MCF 10A (cell line): ENCODE measurements around the gene CCNJL. TPM values are rescaled to one million over a fixed set of nuclear protein-coding genes. Genes with fewer than 3 reads are reported as not detected.

Experiments
- BruUV-seq: library from RNA; stranded (reverse); fragments of 400-500 nt; replicated peaks from 2 replicates; lab custom pipeline; 2021; lab: Mats Ljungman, UMichigan
- CTCF ChIA-PET: fragments of 300-600 bp; sonication (Branson Sonifier 250); formaldehyde crosslinking; extraction: SDS; loops from one replicate; lab custom pipeline; 2021; ENCODE audit warnings: antibody characterized with exemption, inconsistent platforms; lab: Yijun Ruan, JAX
- POLR2A ChIA-PET: fragments of 300-600, 350-650 bp; sonication (Branson Sonifier 250); formaldehyde crosslinking; extraction: SDS; loops from one replicate; lab custom pipeline; 2020; ENCODE audit warnings: antibody characterized with exemption, inconsistent platforms; lab: Yijun Ruan, JAX
- DNase-seq: peaks from one replicate; pipeline ENCODE4 v3.0.0-alpha.2; 2018; ENCODE audit not compliant: unreplicated experiment
- H3K27ac Mint-ChIP-seq: one replicate; pipeline ENCODE4 v1.8.0; 2022; ENCODE audit warnings: mild to moderate bottlenecking, low read depth, mixed read lengths; ENCODE audit not compliant: unreplicated experiment
- H3K27me3 Mint-ChIP-seq: one replicate; pipeline ENCODE4 v1.8.0; 2022; ENCODE audit warnings: mixed read lengths; ENCODE audit not compliant: insufficient read depth, unreplicated experiment
- H3K36me3 Mint-ChIP-seq: one replicate; pipeline ENCODE4 v1.8.0; 2022; ENCODE audit warnings: mild to moderate bottlenecking, moderate library complexity, mixed read lengths; ENCODE audit not compliant: insufficient read depth, unreplicated experiment
- H3K4me1 Mint-ChIP-seq: one replicate; pipeline ENCODE4 v1.8.0; 2022; ENCODE audit warnings: mixed read lengths; ENCODE audit not compliant: insufficient read depth, unreplicated experiment
- H3K4me3 Mint-ChIP-seq: one replicate; pipeline ENCODE4 v1.8.0; 2022; ENCODE audit warnings: mild to moderate bottlenecking, moderate library complexity, mixed read lengths; ENCODE audit not compliant: unreplicated experiment
- H3K9me3 Mint-ChIP-seq: one replicate; pipeline ENCODE4 v1.8.0; 2022; ENCODE audit warnings: mixed read lengths; ENCODE audit not compliant: unreplicated experiment
- intact Hi-C: fragments of 100-400 bp; cut with micrococcal nuclease; formaldehyde crosslinking; loops from 2 replicates; pipeline ENCODE4 v1.14.1; 2022
- total RNA-seq: library from RNA; stranded (reverse); gene quantifications from 2 replicates; pipeline ENCODE4 v1.2.3, GENCODE V29; 2022
- TF ChIP-seq, protein P1 (sequence below): fragments of 200-600 bp; IDR thresholded peaks from one replicate; pipeline ENCODE4 v1.8.0; 2022; ENCODE audit warnings: antibody characterized with exemption, mild to moderate bottlenecking; ENCODE audit not compliant: unreplicated experiment

CCNJL gene
- total RNA-seq, 1 experiment from 2014 or later = 3.6 TPM

DNA sequence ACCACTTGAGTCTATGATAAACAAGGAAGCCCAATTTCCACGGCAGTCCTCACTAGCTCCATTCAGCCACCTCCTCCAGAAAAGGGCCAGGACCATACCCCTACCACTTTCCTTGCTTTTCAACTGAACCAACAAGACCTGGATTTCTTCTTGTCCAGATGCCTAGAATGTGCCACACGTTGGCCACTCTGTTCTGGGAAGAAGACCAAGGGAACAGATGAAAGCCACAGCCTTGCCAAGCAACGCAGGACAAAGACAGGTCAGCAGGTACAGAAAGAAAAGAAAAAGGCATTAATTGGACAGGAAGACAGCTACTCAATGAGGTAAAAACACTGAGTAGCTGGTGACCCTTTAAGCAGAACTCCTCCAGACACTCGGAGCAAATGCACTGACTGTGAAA is 2.2 kb downstream of the CCNJL start:
- no peak overlapping the region for H3K27ac Mint-ChIP-seq
- no peaks in the 10 kb centered on the region for H3K9me3 Mint-ChIP-seq
- POLR2A ChIA-PET = interaction anchor here (0.7 kb wide), 2 partner anchors 17 to 82 kb away, joined by 3 read pairs; no protein-coding TSS in a partner anchor
- peaks cover 10% of the 10 kb centered on the region for H3K4me1 Mint-ChIP-seq
- intact Hi-C loops = no loop called here
- DNase-seq = no peak
- no TSS peak for BruUV-seq
- H3K4me3 Mint-ChIP-seq = no peak overlapping the region
- TF ChIP-seq, protein P1, sequence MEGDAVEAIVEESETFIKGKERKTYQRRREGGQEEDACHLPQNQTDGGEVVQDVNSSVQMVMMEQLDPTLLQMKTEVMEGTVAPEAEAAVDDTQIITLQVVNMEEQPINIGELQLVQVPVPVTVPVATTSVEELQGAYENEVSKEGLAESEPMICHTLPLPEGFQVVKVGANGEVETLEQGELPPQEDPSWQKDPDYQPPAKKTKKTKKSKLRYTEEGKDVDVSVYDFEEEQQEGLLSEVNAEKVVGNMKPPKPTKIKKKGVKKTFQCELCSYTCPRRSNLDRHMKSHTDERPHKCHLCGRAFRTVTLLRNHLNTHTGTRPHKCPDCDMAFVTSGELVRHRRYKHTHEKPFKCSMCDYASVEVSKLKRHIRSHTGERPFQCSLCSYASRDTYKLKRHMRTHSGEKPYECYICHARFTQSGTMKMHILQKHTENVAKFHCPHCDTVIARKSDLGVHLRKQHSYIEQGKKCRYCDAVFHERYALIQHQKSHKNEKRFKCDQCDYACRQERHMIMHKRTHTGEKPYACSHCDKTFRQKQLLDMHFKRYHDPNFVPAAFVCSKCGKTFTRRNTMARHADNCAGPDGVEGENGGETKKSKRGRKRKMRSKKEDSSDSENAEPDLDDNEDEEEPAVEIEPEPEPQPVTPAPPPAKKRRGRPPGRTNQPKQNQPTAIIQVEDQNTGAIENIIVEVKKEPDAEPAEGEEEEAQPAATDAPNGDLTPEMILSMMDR = no peak
- CTCF ChIA-PET = interaction anchor here (0.6 kb wide), 1 partner anchor 36 kb away, joined by 3 read pairs; no protein-coding TSS in a partner anchor
- no peaks in the 10 kb centered on the region for H3K36me3 Mint-ChIP-seq
- peaks cover 10% of the 10 kb centered on the region for H3K27me3 Mint-ChIP-seq

DNA sequence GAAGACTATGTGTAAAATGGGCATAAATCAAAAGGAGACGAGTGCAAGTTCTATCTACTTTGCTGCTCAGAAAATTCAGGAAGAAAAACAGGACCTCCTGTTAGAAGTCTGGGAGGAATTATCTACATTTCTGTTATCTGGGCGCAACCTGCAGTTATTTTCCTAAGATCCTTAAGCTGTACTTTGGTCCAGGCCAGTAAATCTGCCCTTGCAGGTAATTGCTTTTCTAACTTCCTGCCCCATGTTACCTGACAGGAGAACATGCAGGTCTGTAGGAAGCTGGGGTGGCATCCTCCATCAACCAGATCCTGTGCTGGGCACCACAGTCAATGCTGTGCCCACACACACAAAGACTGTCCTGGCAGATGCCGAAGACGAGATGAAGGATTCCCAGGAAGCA is 5.7 kb downstream of the CCNJL start:
- ChIA-PET POLR2A (no interaction called here), CTCF (interaction anchor here (0.6 to 1.1 kb wide), 5 partner anchors 13 to 108 kb away, joined by 3 to 4 read pairs (median 3); no protein-coding TSS in a partner anchor)
- no TSS peak for BruUV-seq
- Mint-ChIP-seq H3K4me3 (no peak overlapping the region), H3K36me3 (no peaks in the 10 kb centered on the region), H3K9me3 (no peaks in the 10 kb centered on the region), H3K27me3 (no peaks in the 10 kb centered on the region), H3K27ac (no peak overlapping the region), H3K4me1 (no peaks in the 10 kb centered on the region)
- intact Hi-C loops = no loop called here
- DNase-seq = no peak
- TF ChIP-seq, protein P1 = no peak

DNA sequence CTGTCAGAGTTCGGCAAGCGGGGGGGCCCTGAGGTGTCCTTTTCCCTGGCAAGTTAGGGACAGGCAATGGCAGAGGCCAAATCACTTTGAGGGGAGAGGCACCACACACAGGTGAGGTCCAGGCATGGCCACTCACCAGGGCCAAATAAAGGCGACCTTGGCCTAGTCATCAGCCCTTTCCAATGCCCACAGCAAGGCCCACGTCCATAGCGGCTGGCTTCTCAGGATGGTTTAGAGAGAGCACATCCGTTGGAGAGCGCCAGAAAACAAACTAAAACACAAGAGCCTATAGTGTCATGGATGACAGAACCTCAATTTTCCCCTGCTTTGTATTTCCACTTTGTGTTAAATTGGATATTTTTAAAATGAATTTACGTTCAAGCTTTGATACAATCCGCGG is 7.0 kb downstream of the CCNJL start:
- H3K36me3 Mint-ChIP-seq = no peaks in the 10 kb centered on the region
- no peaks in the 10 kb centered on the region for H3K27me3 Mint-ChIP-seq
- TF ChIP-seq, protein P1 = no peak
- H3K27ac Mint-ChIP-seq = no peak overlapping the region
- intact Hi-C loops = no loop called here
- no peaks in the 10 kb centered on the region for H3K4me1 Mint-ChIP-seq
- no peak for DNase-seq
- H3K9me3 Mint-ChIP-seq = no peaks in the 10 kb centered on the region
- POLR2A ChIA-PET = no interaction called here
- no peak overlapping the region for H3K4me3 Mint-ChIP-seq
- no TSS peak for BruUV-seq
- CTCF ChIA-PET = no interaction called here

DNA sequence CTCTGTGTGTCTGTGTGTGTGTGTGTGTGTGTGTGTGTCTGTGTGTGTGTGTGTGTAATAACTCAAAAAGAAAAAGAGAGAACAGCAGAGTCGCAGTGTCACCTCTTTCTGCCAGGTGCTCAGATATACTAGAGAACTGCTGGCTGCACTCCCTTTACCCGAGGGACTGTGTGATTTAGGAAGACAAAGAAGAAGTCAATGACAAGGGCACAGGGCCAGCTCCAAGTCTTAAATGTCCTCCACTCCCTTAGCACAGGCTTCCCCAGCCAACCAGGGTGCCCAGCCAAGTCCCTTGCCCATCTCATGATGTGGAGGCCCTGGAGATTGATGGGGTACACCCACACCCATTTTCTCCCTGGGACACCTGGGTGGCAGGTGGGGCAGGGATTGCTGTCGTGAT is 8.7 kb downstream of the CCNJL start:
- TF ChIP-seq, protein P1 = no peak
- no peaks in the 10 kb centered on the region for H3K36me3 Mint-ChIP-seq
- intact Hi-C loops = no loop called here
- CTCF ChIA-PET = interaction anchor here (0.7 to 1.0 kb wide), 2 partner anchors 36 to 282 kb away, joined by 3 to 5 read pairs; no protein-coding TSS in a partner anchor
- no peak overlapping the region for H3K4me3 Mint-ChIP-seq
- no peak overlapping the region for H3K27ac Mint-ChIP-seq
- H3K9me3 Mint-ChIP-seq = no peaks in the 10 kb centered on the region
- BruUV-seq = no TSS peak
- H3K4me1 Mint-ChIP-seq = no peaks in the 10 kb centered on the region
- POLR2A ChIA-PET = no interaction called here
- no peaks in the 10 kb centered on the region for H3K27me3 Mint-ChIP-seq
- DNase-seq = no peak
